Thyroid gland (tissue), 4 donors: ENCODE data around the gene SCN11A. TPM values are rescaled to one million over a fixed set of nuclear protein-coding genes. Genes with fewer than 3 reads are reported as not detected.

ENCODE experiments used
- DNase-seq, 2 donors: peaks; one replicate each; pipeline ENCODE4 v3.0.0-alpha.2; 2019
- H3K27ac ChIP-seq, 3 donors: fragments of 200-600 bp; sonication (generic); 1 replicate in 2 of 3; 2 replicates in 1 of 3; pipeline ENCODE4 v1.5.1; 2016 to 2019; ENCODE audit warnings: mild to moderate bottlenecking in 1 of 3, moderate library complexity in 1 of 3
- H3K27me3 ChIP-seq: fragments of 200-600 bp; sonication (generic); one replicate; pipeline ENCODE4 v1.5.1; 2019
- H3K36me3 ChIP-seq, 2 donors: fragments of 200-600 bp; sonication (generic); one replicate each; pipeline ENCODE4 v1.5.1; 2016 to 2019
- H3K4me1 ChIP-seq, 2 donors: fragments of 200-600 bp; sonication (generic); one replicate each; pipeline ENCODE4 v1.5.1; 2017 to 2019
- H3K4me3 ChIP-seq, 3 donors: fragments of 200-600 bp; sonication (generic); replicated peaks in 1 of 3; 1 replicate in 2 of 3; 2 replicates in 1 of 3; pipeline ENCODE4 v1.5.1; 2016; ENCODE audit warnings: mild to moderate bottlenecking in 1 of 3
- H3K9me3 ChIP-seq: fragments of 200-600 bp; sonication (generic); one replicate; pipeline ENCODE4 v1.5.1; 2017
- CTCF ChIP-seq, 6 experiments: fragments of 200-600 bp in 3 of 6; fragments of 450-650 bp in 3 of 6; sonication (generic) in 3 of 6; IDR thresholded peaks; one replicate each; pipeline ENCODE4 v1.5.1; 2016 to 2019; ENCODE audit warnings: antibody characterized with exemption in 6 of 6, mild to moderate bottlenecking in 2 of 6, inconsistent platforms in 1 of 6, moderate library complexity in 1 of 6
- POLR2A ChIP-seq, 2 donors: fragments of 450-650 bp; IDR thresholded peaks; one replicate each; pipeline ENCODE4 v1.6.1; 2017; ENCODE audit warnings: antibody characterized with exemption in 2 of 2, mild to moderate bottlenecking in 2 of 2, moderate library complexity in 1 of 2
- WGBS, 2 donors: methylation state at CpG; one replicate each; pipeline ENCODE4 v1.1.5; 2017; 5-methylcytosine and 5-hydroxymethylcytosine counted together
- intact Hi-C: fragments of 100-400 bp; cut with DNase I; formaldehyde crosslinking; loops from one replicate; pipeline ENCODE4 v1.15.1; 2023
- total RNA-seq, 4 donors: library from RNA; depleted of rRNA; stranded (reverse); fragments of >200 nt; gene quantifications; one replicate each; pipeline ENCODE4 v1.2.3, GENCODE V29; 2016

Gene SCN11A
- total RNA-seq, 4 donors from 2014 or later, result 0.13 to 0.33 (median 0.14) TPM

- H3K4me1 ChIP-seq, result no peaks in the 10 kb centered on the region
- WGBS, 2 donors, result 89 to 91% methylated on average over 1 of the region's 1 CpG
- no peaks in the 10 kb centered on the region for H3K27me3 ChIP-seq
- intact Hi-C loops, result no loop called here
- TF ChIP-seq CTCF (IDR thresholded peaks at IDR 0.05) (no peak), POLR2A (IDR thresholded peaks at IDR 0.05) (no peak)
- H3K36me3 ChIP-seq, result no peaks in the 10 kb centered on the region
- H3K27ac ChIP-seq, result no peak overlapping the region
- H3K4me3 ChIP-seq, result no peak overlapping the region
- no peaks in the 10 kb centered on the region for H3K9me3 ChIP-seq
- no peak for DNase-seq
Measured at GRCh38 chr3:39029556-39029955, 22.2 kb downstream of the SCN11A start.

GRCh38 chr3:39028546-39028945 is 23.2 kb downstream of the SCN11A start:
- no peak for DNase-seq
- intact Hi-C loops, result no loop called here
- no peak overlapping the region for H3K4me3 ChIP-seq
- no peaks in the 10 kb centered on the region for H3K9me3 ChIP-seq
- TF ChIP-seq CTCF (IDR thresholded peaks at IDR 0.05), result no peak
- no peak for TF ChIP-seq POLR2A (IDR thresholded peaks at IDR 0.05)
- H3K4me1 ChIP-seq, result no peaks in the 10 kb centered on the region
- H3K27ac ChIP-seq, result no peak overlapping the region
- H3K36me3 ChIP-seq, result no peaks in the 10 kb centered on the region
- WGBS, 2 donors, result 67 to 72% methylated on average over 3 of the region's 3 CpGs
- no peaks in the 10 kb centered on the region for H3K27me3 ChIP-seq

- no peak for DNase-seq
Measured at GRCh38 chr3:39025222-39025970, 26.3 kb downstream of the SCN11A start.

GRCh38 chr3:39024497-39024896 is 27.2 kb downstream of the SCN11A start:
- Histone ChIP-seq H3K27ac (no peak overlapping the region), H3K36me3 (no peaks in the 10 kb centered on the region), H3K4me3 (no peak overlapping the region), H3K4me1 (no peaks in the 10 kb centered on the region), H3K9me3 (no peaks in the 10 kb centered on the region), H3K27me3 (no peaks in the 10 kb centered on the region)
- no peak for TF ChIP-seq CTCF (IDR thresholded peaks at IDR 0.05)
- TF ChIP-seq POLR2A (IDR thresholded peaks at IDR 0.05), result no peak
- DNase-seq, result no peak
- intact Hi-C loops, result no loop called here

More at GRCh38 chr3:39025222-39025970, 26.3 kb downstream of the SCN11A start:
- intact Hi-C loops, result no loop called here
- Histone ChIP-seq H3K27me3 (no peaks in the 10 kb centered on the region), H3K4me1 (no peaks in the 10 kb centered on the region), H3K36me3 (no peaks in the 10 kb centered on the region), H3K9me3 (no peaks in the 10 kb centered on the region), H3K27ac (no peak overlapping the region), H3K4me3 (no peak overlapping the region)
- no peak for TF ChIP-seq CTCF (IDR thresholded peaks at IDR 0.05)
- no peak for TF ChIP-seq POLR2A (IDR thresholded peaks at IDR 0.05)
- WGBS, 2 donors, result 80 to 83% methylated on average over 6 of the region's 6 CpGs

GRCh38 chr3:39022286-39022630 is 29.5 kb downstream of the SCN11A start:
- intact Hi-C loops, result no loop called here
- Histone ChIP-seq H3K4me1 (no peaks in the 10 kb centered on the region), H3K36me3 (no peaks in the 10 kb centered on the region), H3K27ac (no peak overlapping the region), H3K4me3 (no peak overlapping the region), H3K9me3 (no peaks in the 10 kb centered on the region), H3K27me3 (no peaks in the 10 kb centered on the region)
- no peak for TF ChIP-seq POLR2A (IDR thresholded peaks at IDR 0.05)
- no peak for TF ChIP-seq CTCF (IDR thresholded peaks at IDR 0.05)
- DNase-seq, result no peak
